GM18867 (cell line): ENCODE measurements around the gene ANP32E.
"Not testable (repeated sequence)": the region's sequence is repeated elsewhere in the genome, so short reads cannot be mapped to it uniquely, and the experiment has no call there.

Experiments
- ATAC-seq: cut with Tn5 transposase; IDR thresholded peaks from one replicate; pipeline ENCODE4 v1.9.1; 2021; ENCODE audit warnings: mild to moderate bottlenecking, moderate library complexity; ENCODE audit not compliant: unreplicated experiment

The ANP32E gene

GRCh38 chr1:150214099-150214756 is 21.7 kb downstream of the ANP32E start:
- not testable (repeated sequence) for ATAC-seq

DNA sequence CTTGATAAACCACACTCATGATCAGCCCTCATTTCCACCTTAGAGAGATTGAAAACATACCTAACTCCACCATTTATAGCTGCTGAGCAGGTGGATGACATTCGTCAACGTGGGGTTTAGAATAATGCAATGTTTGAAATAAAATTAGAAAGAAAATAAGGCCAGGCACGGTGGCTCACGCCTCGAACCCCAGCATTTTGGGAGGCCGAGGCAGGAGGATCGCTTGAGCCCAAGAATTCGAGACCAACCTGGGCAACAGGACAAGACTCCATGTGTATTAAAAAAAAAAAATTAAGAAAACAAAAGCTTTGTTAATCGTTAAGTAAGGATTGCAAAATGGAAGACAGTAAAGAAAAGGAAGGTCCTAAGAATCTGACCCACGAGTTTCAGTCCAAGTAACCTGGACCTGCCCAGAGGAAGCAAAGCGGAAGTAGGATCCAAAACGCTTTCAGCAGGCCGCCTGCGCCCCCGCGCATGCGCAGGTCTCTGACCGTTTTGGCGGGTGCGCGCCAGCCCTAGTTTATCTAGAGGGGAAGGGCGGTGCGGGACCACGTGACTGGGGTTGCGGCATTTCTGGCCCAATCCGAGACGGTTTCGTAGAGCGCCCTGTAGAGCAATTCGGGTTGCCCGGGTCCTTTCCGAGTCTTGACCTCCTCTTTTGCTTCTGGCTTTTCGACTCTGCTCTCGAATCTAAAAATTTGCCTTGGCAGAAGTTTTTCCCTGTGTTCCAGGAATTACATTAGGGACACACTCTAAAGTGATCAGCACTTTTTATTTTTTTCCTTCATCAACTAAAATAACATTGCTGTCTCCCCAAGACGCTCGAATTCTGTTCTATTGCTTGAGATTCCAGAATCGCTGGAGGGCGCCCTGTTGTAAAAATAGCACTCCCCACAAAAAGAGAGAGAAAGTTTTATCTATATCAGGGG is 22.5 kb downstream of the ANP32E start:
- ATAC-seq, result peak; percentile 93

GRCh38 chr1:150212070-150212469 is 23.8 kb downstream of the ANP32E start:
- ATAC-seq, result no peak

DNA sequence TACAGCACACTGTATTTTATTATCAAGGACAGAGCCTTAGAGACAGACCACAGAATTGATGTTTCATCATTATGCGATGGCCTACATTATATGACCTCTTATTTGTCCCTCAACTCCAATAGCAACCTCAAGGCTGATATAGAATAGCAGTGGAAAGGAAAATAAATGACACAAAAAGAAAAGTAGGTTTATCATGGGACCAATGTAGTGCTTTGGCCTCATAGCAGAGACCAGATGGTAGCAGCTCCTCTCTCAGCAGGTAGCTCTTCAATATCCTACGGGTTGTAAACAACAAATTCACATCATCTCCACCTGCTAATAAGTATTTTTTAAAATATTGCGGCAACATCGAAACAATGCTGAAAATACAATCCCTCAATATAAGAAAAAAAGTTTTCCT is 25.2 kb downstream of the ANP32E start:
- ATAC-seq, result no peak

DNA sequence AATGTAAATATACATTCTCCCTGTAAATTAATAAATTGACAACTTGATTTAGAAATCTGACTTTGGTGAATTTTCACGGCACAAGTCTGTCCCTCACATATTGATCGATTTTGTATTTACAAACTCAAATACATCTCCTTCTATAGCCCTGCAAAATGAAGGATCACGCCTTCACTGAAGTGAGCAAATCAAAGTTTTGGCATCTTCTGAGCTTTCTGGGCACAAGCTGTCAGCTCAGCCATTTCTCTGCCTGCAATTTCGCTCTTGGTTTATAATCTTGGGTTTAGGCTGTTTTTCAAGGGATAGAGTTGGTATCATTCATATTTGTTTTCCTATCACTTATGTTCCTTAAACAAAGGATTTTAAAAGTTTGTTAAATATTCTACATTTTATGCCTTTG is 25.8 kb downstream of the ANP32E start:
- ATAC-seq, result no peak

GRCh38 chr1:150208460-150208859 is 27.5 kb downstream of the ANP32E start:
- ATAC-seq, result not testable (repeated sequence)

- no peak for ATAC-seq
These were observed 28.5 kb downstream of the ANP32E start for GRCh38 chr1:150207281-150207971.

- no peak for ATAC-seq
These were observed 39.5 kb downstream of the ANP32E start for GRCh38 chr1:150196417-150196816.

- ATAC-seq, result no peak
These were observed 41.4 kb downstream of the ANP32E start for GRCh38 chr1:150194381-150195031.

GRCh38 chr1:150192012-150192411 is 43.9 kb downstream of the ANP32E start:
- no peak for ATAC-seq

GRCh38 chr1:150187560-150187931 is 48.4 kb downstream of the ANP32E start:
- no peak for ATAC-seq

GRCh38 chr1:150186789-150187559 is 48.9 kb downstream of the ANP32E start:
- ATAC-seq, result peak; percentile 53

- not testable (repeated sequence) for ATAC-seq
These were observed 49.5 kb downstream of the ANP32E start for GRCh38 chr1:150186438-150186788.

DNA sequence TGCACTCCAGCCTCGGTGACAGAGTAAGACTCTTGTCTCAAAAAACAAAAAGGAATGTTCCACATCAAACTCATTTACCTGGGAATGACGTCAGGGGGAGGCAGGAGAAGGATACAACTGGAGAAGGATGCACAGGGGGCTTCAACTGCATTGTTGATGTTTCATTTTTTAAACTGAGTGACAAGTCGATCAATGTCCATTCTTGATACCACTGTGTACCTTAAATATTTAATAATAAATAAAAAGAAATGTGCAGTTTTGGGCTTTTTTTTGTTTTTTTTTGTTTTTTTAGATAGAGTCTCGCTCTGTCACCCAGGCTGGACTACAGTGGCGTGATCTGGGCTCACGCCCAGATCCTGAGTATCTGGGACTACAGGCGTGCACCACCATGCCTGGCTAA is 50.4 kb downstream of the ANP32E start:
- no peak for ATAC-seq

GRCh38 chr1:150183061-150183460 is 52.9 kb downstream of the ANP32E start:
- no peak for ATAC-seq

DNA sequence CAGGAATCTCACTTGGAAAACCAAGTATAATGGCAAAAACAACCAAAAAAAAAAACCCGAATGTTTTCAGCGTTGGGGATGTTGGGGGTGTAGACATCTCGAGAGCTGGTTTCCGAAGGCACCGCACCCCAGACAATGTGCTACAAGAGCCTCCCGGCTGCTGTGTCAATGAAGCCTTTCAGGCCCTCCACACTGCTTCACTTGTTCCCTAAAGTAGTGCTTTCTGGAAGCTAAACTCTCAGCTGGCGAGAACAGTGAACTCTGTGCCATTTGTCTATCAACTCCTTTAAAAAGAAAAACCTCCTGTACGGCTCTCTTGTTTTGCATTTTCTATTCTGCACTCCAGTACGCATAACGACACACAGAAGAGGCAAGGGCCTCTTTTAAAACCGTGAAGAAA is 53.7 kb downstream of the ANP32E start:
- no peak for ATAC-seq

DNA sequence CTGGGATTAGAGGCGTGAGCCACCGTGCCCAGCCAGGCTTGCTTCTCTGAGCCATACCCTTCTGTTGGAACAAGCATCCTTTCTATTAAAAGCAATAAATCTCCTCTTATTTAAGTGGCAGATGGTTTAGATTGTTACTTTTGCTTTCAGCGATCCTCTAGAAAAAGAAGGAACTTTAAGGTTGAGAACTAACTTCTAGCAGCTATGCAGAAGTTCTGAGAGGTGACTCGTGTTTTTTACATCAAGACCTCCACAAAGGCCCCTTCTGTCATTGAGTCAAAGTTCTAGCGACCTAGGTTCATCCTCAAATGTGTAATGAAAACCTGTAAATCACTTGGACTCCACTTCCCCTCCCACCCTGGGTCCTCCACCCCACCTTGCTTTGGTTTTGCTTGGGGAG is 55.4 kb downstream of the ANP32E start:
- ATAC-seq, result no peak

DNA sequence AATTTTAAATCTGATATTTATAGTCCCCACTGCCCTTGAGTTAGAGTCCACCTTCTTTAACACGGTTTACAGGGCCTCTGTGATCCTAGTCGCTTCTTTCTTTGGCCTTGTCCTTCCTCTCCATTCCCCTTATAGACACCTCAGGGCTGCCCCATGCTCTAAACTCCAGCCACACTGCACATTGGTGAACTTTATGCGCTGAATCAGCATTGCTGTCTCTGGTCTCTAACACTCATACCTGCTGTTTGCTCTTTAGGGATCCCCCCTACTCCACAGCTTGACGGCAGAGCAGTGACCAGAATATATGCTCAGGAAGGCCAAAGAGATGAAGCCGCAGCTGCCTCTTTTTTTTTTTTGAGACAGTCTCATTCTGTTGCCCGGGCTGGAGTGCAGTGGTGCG is 56.0 kb downstream of the ANP32E start:
- ATAC-seq, result no peak

DNA sequence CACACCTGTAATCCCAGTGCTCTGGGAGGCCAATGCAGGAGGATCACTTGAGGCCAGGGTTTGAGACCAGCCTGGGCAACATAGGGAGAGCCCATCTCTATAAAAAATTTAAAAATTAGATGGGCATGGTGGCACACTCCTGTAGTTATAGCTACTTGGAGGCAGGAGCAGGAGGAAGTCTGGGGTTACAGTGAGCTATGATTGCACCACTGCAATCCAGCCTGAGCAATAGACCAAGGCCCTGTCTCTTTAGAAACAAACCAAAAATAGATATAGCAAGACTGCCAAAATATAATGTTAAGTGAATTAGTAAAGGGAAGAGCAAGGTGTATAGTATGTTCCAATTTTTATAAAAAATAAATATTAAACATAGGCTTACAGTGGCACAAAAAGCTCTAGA is 57.4 kb downstream of the ANP32E start:
- ATAC-seq, result no peak

DNA sequence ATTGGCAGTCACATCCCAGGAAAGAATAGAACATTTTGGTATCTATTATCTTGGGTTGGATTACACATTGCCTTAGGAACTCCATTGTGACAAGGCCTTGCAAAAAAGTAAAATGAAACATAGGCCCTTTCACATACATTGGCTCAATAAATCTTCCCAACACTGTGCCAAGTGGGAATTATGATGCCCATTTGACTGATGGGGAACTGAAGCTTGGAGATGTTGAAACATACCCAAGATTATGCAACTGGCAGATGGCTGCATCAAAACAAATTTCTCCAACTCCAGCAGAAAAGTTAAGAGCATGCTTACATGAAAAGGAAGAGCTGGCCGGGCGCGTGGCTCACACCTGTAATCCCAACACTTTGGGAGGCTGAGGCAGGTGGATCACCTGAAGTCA is 59.3 kb downstream of the ANP32E start:
- ATAC-seq, result no peak
